DMS 273 (cell line): ENCODE measurements around the gene LHFPL2.

Experiments
- DNase-seq: peaks from one replicate; lab custom pipeline; 2025; ENCODE audit not compliant: unreplicated experiment; lab: John Stamatoyannopoulos, UW

The LHFPL2 gene

DNA sequence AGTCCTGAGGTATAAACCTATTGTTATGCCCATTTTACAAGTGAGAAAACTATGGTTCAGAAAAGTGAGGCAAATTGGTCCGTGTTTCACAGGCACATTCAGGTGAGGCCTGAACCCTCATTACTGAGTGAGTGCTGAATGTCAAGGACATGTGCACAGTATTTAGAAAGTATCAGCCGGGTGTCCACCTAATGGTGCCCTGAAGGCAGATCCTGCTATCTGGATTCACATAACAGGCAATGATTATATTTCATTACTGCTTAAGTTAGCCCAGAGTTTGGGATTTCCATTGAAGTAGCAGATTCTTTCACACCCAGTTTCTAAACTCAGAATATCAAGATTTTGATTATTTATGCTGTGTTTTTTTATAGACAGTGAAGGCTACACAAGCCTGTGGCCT, 142.7 kb downstream of the LHFPL2 start:
- no peak for DNase-seq

DNA sequence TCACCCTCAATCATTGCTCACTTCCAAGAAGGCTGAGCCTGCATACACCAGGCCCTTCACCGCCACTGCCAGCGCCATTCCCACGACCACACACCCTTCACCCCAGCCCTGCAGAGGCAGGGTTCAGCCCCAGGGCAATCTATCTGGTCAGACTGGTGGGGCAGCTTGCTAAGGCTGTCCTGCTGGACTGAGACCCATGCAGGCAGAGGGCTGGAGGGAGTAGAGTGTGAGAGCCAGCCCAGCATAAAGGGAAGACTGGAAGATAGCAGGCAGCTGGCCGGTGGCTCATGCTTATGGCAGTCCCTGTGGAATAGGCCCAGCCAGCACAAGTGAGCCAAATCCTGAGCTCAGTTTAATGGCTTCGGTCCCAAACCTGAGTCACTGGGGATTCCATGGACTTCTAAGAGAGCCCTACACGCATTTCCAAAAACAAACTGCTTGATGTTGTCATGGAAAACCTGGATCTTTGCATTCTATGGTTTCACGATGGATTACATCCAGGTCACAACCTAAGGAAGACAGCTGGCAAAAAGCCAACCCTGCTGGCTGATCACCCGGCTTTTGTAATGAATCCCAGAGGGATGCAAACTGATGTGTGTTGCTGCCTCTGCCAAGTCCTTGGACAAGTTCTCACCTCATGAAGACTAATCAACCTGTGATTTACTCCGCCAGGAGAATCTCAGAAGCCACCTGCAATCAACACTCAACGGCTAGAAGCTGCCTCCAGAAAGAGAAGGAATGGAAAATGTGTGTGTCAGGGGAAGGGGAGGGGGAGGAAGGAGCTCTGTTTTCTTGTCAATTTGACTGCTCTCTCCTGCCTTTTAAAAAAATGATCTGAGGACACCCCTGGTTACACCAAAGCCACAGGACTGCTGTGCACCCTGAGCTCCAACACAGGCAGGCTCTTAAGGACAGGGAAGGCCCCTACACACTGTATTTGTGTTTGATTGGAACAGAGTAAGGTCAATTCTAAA, 143.6 kb downstream of the LHFPL2 start:
- DNase-seq: peak; percentile 94

DNA sequence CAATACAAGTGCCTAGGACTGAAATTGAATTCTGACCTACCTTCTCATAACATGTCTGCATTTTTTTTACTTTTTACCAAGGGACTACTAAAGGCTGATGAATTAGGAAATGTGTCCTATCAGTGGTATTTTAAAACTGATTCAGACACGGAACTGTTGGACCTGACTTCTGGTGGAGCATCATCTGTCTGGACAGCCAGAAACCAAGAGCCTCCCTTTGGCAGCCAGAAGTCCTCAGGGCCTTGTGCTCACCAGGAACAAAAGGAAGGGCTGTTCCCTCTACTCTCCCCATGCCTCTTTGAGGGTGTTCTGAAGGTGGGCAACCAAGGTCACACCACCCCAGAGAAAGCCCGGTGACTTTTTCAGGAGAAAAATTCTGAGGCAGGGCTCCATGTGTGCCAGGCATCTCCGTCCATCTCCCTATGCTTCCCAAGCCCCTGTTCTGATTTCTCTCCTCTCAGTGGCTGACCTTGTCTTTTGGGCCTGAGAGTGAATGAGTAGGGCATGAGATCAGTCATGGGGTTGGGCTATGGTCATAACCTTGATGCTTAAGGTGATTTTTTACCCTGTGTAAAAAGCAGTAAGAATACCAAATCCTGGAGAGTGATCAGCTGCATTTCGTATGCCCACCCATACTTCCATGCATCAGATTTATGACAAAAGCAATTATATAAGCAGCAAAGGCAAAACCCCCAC, 144.5 kb downstream of the LHFPL2 start:
- no peak for DNase-seq

DNA sequence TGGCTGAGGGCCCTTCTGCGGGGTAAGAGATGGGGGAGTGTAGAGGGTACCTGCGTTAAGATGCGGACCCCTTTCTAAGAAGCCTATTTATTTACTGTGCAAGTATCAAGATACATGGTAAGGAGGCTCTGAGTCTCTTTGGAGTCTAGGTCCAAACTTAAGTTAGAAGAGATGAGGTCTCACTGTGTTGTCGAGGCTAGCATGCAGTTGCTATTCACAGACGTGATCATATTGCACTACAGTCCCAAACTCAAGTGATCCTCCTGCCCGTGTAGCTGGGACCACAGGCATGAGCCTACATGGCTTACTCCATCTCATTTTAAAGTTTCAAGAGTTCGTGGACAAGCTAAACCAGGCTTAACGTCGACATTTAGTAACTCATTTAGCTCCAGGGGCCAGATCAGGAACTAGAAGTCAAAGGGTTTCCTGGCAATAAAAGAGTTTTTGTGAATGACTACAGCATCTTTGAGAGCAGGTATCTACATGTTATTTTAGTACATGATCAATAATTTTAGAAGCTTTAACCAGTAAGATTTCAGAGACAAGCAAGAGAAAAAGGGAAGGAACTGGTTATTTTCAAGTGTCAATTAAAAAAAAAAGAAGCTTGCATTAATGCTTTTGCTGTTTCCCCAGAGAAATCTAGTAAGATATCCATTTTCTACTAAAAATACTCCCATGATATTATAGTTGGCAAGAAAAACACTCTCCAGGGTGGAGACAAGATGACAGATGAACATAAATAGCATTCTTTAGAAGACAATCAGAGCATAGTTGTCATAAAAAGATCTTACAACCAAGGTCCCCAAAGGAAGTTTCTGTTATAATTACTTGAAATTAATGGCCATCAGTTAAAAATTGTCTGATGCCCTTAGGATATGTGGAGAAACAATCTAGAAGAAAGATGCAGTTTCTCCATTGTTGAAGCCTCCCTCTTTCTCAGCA, 146.9 kb downstream of the LHFPL2 start:
- no peak for DNase-seq

DNA sequence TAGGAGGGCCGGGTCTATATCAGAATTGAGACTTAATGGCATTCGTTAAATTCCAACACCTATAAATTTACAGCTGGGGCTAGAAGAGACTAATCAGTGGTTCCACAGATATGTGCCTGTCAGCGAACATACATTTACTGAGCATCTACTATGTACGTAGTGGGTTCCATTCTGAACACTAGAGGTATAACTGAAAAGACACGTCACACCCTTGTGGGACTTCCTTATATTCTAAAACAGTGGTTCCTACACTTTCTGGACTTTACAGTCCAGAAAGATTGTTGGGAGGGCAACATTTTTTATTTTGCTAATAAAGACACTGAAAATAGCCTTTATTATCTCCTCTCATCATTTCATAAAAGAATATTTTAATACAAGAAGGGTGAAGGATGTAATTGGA, 147.7 kb downstream of the LHFPL2 start:
- DNase-seq: no peak

DNA sequence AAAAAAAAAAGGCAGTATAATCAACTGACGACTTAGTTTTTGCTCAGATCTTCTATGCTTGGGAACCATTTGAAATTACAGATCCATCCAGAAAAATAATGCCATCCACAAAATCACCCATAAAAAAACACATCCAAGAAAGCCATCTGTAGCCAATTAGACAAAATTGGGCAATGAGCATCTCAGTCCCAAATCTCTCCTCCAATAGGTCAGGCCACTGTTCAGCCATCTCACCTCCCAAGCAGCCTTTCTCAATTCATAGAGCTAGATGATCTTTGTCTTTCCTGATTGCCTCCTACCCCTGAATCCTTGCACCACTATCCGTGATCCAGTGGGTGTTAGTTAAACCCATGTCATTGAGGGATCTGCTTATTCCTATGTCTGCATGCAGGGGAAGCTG, 148.5 kb downstream of the LHFPL2 start:
- no peak for DNase-seq

DNA sequence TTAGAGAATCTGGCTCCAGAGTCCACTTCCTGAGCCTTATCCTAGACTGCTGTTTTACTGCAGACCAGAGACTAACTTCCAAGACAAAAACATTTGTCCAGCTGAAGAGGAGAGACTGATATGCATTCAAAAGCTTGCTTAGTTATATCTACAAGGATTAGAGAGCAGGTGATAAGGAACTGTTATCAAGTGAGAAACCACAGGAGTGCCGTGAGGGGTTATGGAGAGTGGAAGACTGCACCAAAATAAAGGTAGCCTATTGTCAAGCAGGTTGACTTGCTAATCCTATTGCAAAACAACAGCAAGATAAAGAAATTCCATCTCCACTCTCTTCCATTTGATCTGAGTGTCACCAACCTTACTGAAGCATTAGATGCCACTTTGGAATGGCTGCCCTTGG, 149.1 kb downstream of the LHFPL2 start:
- no peak for DNase-seq

DNA sequence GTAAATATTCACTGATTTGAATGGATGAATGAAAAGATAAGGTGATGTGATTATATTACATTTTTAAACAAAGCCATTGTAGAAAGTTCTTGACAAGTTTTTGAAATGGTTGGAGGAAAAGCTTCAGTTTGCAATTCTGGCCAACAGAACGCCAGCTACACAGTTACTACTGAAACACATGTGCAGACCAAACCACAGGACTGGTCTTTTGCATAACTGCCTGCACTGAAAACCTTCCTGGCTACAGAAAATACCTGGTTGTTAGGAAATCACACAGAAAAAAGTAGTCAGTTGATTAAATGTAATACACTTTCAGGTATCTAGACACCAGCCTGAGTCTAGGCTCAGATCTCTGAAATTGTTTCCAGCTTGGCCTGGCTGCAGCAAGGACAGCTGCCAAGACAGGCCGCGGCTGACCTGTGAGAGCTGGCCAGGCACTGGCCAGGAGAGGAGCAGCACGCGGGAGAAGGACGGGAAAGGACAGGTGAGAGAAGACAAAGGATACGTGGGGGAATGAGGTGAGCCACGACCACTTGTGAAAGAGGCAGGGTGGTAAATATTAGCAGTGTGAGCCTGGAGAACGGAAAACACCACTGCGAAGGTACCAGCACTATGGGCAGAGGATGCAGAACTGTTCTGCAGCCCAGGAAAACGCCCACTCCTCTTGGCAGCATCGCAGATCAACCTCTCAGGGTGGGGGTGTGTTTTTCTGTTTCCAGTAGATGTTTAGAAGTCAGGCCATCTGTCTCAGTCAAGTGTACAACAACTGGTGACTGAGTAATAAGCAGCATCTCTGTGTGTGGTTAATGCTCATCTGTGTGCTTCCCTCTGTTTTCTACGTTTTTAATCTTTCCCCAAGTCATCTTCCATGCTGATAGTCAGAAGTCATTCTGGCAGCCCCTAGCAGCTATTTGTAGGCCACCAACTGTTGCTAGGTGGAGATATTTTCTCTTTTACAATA, 150.7 kb downstream of the LHFPL2 start:
- DNase-seq: peak; percentile 93

DNA sequence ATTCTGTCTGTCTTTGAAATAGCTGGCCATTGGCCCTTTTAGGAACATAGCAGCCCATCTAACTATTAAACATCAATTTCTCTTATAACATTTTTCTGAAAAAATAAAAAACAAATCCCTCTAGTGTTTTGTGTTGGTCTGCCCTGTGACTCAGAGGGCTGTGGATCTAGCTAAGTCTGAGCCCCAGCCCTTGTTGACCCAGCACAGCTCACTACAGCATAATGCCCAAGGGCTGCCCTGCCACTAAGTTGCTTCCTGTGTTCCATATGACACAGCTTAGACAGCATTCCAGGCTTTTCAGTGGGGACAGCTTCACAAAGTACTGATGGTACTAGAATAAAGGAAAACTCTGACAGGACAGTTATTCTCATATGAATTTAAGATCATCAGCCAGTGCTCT, 152.2 kb downstream of the LHFPL2 start:
- no peak for DNase-seq

DNA sequence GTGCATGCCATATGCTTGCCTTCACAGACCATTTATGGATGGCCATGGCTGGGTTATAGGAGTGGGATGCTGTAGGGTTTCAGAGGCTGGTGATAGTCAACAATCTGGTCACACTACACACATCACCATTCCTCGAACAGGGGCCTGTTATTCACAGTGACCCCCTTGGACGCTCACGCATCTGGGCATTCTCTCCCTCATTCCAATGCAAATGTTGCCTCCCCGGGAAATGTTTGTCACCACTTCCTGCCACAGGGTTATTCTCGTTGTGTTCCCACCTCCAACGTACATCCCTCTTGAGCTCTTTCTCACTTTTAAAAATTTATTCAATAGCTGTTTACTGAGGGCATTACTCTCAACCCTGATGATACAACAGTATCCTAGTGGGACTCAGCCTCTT, 152.8 kb downstream of the LHFPL2 start:
- no peak for DNase-seq

DNA sequence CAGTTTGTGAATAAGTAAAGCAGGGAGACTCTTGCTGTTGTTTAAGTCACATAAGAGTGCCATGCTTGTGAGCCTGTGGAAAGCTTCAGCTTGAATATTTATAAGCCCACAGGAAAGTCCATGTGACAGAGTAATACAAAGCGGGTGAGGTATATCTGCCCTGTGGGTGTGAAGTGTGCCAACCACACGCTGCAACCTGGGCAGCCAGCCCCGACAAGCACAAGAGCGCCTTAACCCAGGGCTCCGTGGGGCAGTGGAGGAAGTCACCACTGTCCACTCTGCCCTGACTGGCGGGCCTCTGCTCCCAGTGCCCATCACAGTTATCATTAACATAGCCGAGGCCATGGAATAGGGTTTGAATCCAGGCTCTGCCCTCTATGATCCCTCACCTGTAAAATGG, 155.9 kb downstream of the LHFPL2 start:
- DNase-seq: no peak

DNA sequence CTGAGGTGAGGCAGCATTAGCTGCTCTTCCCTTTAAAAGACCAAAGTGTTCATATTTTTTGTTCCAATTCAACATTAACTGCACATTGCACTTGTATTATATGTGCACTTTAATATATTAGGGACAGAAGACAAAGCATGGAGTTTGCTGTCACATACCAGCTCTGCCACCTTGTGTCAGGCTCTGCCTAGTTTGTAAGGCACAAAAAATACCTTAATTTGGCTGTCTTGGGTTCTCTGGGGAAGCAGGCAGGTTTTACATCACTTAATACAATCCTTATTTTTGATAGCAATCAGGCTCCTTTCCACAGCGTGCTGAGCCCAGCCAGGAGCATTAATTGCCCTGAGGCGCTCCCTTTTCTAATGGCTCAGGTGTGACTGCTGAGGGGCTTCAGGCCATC, 156.3 kb downstream of the LHFPL2 start:
- no peak for DNase-seq

DNA sequence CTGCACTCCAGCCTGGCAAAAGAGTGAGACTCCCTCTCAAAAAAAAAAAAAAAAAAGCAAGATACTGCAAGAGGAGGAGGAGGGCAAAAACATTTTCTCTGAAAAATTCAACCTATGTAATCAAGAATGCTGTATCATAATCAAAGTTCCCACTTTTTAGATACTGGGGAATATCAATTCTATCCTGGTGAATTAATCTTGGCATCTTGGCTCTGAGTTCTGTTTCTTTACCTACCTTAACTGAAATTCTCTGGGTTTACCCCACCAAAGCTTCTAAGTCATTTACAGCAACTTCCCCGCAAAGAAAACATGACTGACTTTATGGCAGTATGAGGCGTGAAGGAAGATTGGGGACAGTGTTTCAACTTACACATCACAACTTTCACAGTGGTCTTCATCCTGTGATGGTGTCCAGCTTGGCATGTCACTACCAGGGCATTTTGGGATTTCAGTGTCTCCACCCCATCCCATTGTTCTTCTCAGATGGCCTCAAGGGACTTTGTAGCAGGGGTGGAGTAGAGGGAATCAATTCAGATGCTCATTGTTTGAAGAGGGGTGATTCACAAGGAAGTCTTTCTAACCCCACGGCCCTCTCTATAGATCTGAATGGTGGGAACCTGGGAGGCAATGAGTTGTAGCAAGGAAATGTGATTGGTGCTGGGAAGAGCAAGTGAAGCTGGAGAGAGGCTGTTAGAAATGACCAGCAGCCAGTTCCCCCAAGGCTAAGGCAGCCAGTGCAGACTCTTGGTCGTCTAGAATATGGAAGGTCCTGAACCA, 157.7 kb downstream of the LHFPL2 start:
- no peak for DNase-seq

DNA sequence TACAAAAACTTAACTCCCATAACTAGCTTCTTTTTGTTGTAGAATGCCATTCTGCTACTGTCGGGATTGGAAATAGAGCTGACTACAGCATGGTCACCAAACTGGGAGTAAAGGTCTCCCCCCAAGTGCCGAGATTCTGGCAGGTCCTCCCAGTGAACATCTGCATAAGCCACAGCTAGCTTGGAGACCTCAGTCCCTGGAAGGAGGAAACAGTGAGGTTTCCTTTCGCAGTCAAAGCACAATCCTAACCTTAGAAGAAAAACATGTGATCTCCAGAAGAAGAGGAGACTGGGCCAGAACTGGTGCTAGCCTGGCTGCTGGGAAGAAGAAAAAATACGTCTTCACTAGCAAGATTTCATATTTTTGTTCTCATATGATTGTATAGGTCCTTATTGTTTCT, 160.7 kb downstream of the LHFPL2 start:
- DNase-seq: no peak

DNA sequence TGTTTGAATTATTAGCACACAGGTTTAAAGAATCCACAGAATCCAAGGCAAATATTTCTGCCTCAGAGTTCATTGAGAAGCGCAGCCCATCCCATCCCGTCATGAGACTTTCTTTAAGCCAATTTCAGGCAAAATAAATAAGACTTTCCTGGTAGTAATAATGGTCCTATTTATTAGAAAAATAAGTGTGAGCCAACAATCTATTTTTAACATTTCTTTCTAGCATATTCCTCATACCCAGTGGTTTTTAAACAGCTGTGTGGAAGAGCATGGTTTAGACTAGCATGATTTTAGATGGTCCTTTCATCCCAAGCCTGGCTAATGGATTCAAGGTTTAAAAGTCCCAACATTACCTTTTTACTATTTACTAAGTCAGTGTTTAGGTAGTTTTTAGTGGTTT, 162.4 kb downstream of the LHFPL2 start:
- DNase-seq: no peak

DNA sequence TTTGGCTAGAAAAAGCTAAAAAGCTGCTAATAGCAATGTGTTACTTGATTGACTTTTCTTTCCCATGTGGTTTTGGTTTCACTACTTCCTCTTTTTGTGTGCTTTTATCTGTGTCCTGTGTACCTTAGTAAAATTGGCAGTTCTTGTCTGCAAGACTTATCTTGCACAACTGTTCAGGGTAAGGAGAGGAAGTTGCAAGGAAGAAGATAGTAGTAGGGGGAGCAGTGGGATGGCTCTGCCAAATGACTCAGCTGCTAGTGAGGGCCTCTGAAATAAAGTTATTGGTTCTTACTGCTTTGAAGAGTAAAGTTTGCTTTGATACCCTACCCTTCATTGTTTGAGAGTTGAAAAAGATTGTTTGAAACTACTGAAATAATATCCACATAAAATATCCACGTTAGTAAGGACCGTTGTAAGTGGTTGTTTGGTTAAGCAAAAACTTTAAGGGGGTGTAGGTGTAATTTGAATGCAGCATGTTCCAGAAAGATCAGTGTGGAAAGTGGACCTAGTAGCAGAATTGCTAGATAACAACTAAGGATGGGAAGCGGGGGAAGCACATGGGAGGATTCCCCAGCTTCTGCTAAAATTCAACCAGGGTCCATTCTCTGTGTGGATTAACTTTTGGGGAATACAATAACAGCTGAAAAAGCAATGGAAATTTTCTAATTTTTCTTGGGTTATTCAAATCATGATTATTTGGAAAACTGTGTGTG, 164.6 kb downstream of the LHFPL2 start:
- DNase-seq: no peak

DNA sequence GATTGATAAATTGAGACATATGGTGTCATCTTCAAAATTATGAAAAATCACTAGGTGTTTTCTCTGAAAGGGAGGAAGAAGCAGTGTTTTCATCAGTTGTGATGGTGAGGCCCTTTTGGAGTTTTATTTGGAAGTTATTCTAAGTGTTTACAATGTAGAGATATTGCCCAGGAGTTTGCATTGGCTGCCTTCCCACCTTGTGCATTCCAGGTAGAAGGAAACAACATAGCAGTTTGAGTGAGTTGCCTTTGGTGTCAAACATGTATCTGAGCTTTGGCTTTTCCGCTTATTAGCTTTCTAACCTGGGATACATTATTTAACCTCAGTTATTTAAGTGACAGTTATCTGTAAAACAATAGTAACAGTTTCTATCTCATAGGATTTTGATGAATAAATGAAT, 165.6 kb downstream of the LHFPL2 start:
- no peak for DNase-seq

DNA sequence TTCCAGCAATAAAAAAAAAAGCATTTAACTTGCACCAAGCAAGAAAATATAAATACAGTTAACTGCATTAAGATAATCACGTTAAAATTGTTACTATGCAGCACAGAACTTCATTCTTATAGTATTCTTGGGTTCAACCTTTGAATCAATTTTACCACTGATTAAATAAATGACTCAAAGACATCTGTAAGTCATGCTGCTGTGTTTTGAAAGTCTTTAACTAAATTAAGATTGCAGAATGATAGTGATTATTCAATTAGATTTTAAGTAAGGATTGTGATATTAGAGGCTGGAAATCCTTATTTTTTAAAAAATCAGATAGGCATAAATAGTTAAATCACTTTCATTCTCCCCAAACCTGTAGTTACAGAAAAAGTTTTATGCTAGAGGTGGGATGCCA, 171.8 kb downstream of the LHFPL2 start:
- DNase-seq: peak; percentile 21

DNA sequence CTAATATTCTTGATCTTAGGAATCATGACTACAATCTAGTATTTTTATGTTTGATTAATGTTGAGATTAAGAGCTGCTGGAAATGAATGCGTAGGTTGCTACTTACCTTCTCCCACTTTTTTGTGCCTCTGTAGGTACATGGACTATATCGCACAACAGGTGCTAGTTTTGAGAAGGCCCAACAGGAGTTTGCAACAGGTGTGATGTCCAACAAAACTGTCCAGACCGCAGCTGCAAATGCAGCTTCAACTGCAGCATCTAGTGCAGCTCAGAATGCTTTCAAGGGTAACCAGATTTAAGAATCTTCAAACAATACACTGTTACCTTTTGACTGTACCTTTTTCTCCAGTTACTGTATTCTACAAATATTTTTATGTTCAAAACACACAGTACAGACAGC, 173.2 kb downstream of the LHFPL2 start:
- no peak for DNase-seq
